Pons (tissue), 1 donor: ENCODE data around the gene PAK5.

Experiments used
- DNase-seq: peaks from one replicate; pipeline ENCODE4 v3.0.0-alpha.2; 2016; ENCODE audit warnings: low spot score

Gene PAK5

DNA sequence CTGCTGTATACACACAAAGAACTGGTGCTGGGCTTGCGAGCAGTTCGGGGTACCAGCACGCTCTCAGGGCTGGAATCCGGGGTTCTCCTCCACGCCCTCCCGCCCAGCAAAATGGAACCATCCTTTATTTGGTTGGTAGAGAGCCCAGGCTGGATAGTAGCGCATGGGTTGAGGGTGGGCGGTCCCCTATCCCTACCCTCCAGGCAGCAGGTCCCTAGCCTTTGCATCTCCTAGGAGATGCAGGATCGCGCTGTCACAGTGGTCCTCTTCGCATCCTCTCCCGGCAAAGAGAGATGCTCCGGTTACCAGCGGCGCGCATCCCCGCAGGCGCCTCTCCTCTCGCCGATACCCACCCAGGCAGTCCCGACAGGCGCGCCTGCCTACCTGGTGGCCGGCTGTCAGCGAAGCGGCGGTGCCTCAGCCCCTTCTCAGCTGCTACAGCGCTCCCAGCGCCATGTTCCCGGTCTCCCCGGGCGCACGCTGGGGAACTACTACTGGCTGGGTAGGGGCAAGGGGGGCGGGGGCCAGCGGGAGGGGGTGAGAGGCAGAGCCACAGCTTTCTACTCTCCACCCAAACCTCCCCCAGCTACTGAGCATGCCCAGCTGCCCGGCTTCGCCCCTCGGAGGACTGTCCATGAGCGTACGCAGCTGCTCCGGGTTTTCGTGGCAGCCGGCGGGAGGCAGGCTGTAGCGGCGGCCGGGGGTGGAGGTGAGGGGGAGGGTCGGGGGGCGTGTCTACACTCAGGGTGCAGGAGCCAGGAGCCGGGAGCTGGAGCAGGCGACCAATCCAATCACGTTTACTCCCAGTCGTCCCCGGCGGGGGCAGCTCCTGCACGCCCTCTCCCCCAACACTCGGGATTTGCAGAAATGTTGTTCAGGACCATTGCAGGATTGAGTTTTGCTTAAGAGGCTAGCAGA, at the start of gene PAK5:
TSS of gene PAK5 (minus strand) at position 699 of the 918 bp plus-strand sequence. CDS start 194,748 bp downstream, outside the sequence.
- peak; percentile 34 for DNase-seq

DNA sequence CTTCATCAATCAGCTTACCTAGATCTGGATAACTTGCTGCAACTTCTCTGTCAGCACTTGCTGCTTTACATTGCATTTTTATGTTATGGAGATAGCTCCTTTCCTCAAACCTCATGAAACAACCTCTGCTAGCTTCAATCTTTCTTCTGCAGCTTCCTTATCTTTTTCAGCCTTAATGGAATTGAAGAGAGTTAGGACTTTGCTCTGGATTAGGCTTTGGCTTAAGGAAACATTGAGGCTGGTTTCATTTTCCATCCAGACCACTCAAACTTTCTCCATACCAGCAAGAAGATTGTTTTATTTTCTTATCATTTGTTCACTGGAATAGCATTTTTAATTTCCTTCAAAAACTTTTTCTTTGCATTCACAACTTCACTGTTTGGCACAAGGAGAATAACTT, 48.8 kb upstream of the PAK5 start:
- DNase-seq = no peak

DNA sequence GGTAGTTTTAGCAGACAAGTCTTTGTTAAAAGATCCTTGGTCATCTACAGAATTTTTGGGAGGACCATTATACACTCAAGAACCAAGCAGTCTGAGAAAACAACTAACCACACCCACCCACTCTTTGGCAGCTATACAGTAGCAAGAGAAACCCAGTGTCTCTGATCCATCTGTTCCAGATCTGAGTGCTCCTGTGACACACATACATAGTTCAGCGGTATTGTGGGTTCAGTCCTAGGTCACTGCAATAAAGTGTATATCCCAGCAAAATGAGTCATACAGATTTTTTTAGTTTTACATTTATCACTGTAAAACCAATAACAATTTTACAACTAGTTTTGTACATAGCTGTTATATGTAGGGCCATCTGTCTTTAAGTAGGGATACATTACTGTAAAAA, 47.4 kb upstream of the PAK5 start:
- no peak for DNase-seq

DNA sequence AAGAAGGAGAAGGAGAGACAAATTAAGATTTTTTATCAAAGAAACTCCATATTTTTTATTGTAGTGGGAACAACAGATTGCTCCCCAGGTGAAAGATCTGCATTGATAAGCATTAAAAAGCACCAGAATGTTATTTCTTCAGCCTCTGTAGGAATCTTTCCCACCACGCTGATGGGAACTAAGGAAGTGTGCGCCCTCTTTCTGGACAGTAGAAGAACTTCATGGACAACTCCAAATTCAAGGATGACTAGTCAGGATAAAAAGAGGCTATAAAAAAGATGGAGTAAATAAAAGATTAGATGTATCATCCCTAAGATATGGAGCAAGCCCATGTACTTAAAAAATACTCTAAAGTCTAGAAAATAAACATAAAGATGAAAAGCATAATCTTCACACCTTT, 45.8 kb upstream of the PAK5 start:
- no peak for DNase-seq

DNA sequence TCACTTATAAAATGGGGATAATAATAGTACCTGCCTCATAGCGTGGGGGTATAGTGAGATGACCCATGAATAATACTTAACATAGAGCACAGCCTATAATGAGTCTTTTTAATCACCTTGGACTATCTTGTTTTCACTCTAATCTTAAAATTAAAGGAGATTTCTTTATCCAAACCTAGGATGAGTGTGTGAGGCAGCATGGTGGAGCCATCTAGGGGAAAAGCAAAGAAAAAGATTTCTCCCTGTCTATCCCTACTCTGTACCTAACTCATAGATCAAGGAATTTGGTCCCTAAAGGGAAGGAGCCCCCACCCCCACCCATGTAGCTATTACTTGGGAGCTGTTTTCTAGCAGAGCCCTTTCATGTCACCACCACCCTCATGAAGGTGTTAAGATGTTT, 45.2 kb upstream of the PAK5 start:
- no peak for DNase-seq

DNA sequence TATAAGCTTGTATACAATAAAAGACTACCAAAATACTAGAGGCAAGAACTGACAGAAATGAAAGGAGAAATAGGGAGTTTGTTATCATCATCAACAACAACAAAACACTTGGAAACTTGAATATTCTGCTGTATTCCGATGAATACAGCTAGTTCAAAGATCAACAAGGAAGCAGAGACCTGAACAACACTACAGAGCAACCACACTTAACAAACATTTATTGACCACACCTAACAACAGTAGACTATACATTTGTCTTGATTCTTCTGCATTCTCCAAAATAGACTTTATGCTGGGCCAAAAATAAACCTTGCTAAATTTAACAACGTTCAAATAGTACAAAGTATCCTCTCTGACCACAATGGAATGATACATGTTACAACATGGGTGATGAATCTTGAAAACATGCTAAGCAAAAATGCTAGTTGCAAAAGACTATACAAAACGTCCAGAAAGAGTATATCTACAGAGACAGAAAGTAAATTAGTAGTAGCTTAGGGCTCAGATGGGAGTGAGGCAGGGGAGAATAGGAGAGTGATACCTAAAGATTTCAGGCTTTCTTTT, 39.1 kb upstream of the PAK5 start:
- no peak for DNase-seq

DNA sequence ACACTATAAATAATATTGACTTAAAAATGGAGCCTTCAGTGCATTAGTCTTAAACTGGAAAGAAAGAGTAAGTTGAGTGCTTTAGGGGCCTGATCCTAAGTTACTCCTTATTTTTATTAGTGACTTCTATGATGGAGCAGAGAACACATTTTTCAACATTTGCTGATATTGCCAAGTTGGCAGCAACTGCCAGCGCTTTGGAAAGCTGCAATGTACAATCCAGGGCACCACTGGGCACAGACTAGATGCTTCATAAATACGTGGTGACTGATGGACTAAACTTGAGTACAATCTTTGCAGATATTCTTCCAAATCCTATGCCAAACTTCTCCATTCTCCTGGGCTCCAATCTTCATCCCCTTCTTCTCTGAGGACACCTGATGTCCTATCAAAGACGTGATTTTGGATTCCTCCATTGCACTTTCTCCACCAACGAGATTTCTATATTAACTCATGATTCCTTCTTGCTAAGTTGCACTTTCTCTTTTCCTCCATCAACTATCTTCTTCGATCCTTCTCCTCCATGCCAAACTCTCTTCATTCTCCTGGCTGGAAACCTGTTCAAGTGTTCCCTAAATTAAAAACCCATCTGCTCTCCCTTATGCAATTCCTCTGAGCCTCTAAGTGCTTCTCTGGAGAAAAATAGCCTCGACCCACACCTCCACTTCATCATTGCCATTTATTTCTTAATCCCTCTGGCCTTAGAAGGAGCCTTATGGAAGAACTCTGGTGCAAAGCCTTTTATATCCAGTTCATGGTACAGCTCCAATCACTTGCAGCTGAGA, 28.5 kb upstream of the PAK5 start:
- DNase-seq = peak; percentile 32

DNA sequence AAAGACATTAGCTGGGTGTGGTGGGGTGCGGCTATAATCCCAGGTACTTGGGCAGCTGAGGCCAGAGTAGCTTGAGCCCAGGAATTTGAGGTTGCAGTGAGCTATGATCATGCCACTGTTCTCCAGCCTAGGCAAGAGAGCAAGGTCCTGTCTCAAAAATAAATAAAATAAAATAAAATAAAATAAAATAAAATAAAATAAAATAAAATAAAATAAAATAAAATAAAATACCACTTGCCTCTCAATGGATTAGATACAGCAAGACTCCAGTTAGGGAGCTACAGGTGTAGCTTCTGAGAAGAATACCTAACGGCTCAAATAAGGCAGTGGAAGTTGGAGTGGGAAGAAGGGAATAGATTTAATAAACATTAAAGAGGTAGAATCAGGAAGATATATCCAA, 13.7 kb upstream of the PAK5 start:
- no peak for DNase-seq

DNA sequence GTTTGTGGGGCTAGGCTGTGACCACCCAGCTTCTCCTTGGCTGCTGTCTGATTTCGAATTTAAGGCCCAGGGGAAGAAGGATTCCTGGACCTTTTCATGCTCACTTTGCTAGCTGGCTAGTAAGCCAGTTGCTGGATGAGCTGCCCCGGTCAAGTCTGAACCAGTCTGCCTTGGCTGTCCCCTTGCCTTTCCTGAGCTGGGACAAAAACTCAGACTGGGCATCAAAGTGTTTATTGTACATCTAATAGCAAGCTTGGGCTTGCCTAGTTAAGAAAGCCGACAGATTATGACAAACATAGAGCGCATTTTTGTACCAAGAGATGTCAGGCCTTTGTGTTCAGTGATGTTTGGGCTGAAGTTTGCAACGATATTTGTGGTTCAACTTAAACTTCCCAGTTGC, 750 bp upstream of the PAK5 start:
- no peak for DNase-seq

DNA sequence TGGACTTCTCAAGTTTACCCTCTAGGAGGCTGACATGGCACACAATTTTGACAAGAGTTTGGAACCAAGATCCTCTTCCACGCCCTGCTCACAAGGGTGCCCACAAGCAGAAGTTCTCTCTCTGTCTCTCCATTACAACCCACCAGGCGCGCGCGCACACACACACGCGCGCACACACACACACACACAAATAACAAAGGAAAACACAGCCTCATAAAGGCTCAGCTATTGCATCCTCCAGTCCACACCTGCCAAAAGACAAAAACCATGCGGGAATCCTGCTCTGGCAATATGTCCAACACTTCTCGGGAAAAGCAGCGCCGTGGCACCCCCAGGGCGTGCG, 870 bp downstream of the PAK5 start:
- no peak for DNase-seq

DNA sequence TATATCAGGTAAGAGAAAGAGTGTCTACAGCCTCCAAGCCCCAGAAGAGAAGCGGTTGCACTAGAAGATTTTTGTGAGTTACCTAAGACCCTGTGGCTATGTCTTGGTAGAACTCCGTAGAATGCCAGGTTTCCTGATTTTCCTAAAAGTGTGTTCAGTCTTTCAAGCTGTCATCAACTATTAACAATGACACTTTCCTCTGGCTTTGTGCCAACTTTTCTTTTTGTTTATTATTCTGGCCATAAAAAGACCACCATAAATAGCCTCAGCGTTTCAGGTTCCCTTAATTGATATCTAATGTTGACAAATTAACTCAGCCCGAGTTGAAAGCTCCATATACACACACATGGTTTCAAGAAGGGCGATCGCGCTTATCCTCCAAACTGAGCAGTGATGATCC, 1.2 kb downstream of the PAK5 start:
- no peak for DNase-seq

DNA sequence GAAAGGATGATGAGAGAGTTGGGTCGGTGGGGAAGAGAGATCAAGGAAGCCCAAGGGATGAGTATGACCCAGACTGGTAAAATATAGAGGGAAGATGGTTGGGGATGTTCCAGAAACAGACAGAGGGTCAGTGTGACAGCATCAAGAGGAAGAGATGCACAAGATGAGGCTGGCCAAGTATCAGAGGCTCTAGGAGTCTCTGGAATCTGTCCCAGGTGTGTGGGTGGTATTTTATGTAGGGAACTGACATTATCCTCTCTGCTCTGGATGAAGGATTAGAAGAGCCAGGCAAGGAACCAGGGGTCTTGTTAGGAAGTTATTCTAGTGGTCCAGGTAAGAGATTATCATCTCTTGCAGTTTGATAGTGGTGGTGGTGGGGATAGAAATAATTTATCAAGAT, 3.6 kb downstream of the PAK5 start:
- no peak for DNase-seq

DNA sequence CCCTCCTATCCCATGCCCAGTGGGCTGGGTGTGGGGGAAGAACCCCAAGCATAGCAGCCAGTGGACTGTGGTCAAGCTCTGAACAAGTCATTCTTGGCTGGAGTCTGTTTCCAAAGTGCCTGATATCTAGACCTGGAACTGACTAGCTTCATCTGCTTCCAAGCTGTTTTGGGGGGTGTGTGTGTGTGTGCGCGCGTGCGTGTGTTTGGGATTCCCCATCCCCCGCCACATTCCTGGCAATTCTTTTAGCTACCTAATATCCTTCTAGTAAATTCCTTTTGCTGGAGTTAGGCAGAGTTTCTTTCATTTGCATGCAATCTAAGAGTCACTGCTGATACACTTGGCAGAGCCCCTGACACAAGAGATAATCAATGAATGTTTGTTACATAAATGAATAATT, 7.8 kb downstream of the PAK5 start:
- DNase-seq = no peak

DNA sequence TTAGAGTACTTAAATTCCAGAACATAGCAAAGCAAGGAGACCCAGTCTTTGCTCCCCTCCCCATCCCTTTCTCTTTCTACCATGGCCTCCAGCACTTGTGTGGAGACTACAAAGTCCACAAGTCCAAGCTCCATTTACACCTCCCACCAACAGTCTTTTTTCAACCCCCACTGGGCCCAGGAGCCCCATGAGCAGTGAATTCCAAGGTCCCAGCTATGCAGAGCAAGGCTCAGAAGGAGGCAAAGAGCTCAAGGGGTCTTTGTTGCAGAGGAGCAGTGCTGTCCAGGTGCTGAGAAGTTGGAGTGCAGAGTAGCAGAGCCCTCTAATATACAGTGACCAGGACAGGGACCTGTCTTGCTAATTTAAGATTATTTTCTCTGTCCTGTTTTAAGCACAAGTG, 9.0 kb downstream of the PAK5 start:
- DNase-seq = no peak

DNA sequence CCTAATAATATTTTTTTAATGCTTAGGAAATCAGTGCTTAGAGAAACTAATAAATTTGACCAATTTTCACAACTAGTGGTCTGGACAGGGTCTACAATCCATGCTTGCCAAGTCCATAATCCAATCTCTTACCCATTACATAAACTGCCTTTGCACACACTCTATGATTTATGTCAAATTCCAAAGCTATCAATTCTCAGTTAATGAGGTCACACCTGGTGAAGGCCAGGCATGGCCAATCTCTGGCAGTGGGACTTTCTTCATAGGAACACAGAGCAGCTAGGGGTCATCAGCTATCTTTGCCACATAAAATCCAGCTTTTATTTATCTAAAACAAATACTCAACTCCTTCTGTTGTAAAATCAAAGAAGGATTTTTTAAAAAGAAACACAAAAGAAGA, 21.2 kb downstream of the PAK5 start:
- no peak for DNase-seq

DNA sequence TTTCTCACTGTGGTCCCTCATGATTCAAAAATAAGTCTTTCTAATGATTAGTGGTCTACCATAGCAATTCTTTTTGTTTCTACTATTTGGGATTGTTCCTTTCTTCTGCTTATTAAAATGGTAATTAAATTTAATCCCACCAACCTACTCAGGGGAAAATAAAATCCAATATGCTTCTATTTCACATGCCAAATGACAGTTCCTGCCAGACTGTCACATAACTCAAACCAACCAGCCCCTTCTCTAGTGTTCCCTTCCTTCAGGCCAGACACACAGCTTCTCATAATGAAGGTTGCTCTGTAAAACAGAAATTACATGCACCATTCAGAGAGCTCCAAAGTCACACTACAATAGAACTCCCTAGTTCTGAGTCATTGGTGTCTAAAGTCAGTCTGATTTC, 23.2 kb downstream of the PAK5 start:
- DNase-seq = no peak

DNA sequence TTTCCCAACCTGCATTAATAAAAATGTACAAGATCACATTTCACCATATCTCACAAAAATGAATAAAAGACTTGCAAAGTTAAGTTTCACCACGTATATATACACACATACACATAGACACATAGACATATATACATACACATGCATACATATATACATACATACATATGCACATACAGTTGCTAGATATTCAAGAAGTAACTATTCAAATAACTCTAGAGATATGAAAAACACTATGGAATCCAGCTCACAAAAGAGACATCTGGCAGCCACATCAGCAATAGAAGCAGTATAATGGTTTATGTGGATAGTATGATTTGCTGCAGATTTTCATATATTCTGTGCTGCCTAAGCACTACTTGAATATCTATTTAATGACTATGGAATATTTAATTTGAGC, 28.1 kb downstream of the PAK5 start:
- DNase-seq = no peak

DNA sequence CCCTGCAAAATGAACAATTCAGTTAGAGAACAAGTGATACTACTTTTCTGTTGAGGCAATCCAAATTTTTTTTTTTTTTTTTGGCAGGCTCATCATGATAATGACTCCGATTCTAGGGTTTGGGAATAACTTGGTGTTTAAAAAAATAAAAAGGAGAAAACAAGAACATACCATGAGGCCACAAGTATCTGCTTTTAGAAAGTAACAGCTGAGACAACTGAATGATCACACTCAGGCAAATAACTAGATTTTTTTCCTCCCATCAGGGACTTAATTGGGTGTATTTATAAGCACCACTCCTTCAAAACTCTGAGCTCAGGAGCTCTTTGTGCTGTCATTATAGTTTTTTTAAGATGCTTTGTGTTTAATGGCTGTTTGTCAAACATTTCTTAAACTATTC, 29.6 kb downstream of the PAK5 start:
- DNase-seq = no peak

DNA sequence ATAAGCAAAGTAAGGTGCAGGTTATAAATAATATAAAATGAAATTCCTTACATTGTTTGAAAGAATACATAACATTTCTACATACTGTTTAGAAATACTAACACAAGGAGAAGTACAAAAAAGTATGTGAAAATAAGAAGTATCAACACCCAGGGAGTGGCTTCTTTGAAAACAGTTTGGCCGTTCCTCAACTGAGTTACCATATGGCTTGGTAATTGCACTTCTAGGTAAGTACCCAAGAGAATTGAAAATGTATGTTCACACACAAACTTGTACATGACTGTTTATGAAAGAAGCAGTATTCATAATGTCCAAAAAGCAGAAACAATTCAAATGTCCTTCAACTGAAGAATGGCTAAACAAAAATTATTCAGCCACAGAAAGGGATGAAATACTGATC, 30.7 kb downstream of the PAK5 start:
- DNase-seq = no peak

DNA sequence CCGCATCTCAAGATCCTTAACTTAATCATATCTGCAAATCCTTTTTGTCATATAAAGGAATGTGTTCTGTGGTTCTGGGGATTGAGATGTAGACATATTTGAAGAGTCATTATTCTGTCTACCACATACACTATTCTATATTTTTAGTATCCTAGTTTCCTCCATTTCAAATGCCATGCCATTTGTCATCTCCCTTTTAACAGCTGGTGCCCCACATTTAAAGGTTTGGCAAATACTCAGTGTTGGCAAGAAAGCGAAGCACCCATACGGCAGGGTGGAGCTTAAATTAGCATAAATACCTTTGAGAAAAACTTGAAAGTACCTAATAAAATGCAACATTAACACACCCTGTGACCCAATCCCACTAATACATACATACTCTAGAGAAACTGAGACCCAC, 31.7 kb downstream of the PAK5 start:
- peak; percentile 34 for DNase-seq

DNA sequence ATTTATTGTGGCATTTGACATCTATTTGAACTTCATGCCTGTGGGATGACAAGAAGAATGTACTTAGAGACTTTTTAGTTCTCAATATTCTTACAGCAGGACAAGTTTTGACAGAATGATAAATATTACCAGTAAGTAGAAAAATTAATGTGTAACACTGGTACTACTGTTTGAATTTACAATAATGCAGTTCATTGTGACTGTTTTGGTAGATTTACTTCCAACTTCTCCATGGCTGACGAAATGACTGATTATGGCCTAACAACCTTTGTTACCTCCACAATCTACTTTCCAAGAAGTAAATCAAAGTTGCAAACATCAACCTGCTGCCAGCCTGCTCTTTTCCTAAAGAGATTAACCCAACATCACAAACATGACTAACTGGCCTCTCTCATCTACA, 38.5 kb downstream of the PAK5 start:
- DNase-seq = no peak

DNA sequence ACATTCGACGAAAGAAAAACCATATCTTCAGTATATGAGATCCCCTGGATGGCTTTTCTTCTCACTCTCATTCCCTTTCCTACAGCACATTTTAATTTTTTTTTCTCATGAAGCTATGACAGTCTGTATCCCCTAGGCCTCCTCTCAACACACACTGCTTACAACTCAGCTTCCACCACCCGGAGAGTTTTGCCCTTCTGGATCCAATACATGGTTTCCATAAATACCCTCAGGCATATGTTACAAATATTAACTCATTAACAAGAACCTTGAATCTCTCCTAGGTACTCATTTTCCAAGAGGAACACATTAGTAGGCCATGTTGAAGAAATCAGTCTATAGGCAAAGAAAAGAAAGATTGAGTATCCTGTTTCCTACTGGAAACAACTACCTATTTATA, 44.0 kb downstream of the PAK5 start:
- peak; percentile 29 for DNase-seq

DNA sequence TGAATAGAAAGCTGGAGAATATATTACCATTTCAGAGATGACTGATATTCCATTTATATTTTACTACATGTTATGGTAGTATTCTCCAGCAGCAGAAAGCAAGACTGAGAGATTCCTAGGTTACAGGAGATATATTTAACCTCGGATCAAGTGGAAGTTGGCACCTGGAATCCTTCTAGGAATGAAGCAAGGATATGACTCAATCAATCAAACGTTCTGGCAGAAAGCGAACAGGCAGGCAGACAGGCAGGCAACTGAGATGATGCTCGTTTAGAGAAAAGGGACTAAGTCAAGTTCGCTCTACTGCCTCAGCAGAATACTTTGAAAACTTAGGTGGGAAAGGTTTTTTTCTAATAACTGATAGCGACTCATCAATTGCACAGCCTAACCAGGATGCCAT, 46.2 kb downstream of the PAK5 start:
- no peak for DNase-seq
